MCF 10A (cell line): ENCODE data around the gene LRBA. TPM values are rescaled to one million over a fixed set of nuclear protein-coding genes. Genes with fewer than 3 reads are reported as not detected.

ENCODE experiments used
- BruUV-seq: library from RNA; stranded (reverse); fragments of 400-500 nt; replicated peaks from 2 replicates; lab custom pipeline; 2021; lab: Mats Ljungman, UMichigan
- CTCF ChIA-PET: fragments of 300-600 bp; sonication (Branson Sonifier 250); formaldehyde crosslinking; extraction: SDS; loops from one replicate; lab custom pipeline; 2021; ENCODE audit warnings: antibody characterized with exemption, inconsistent platforms; lab: Yijun Ruan, JAX
- POLR2A ChIA-PET: fragments of 300-600, 350-650 bp; sonication (Branson Sonifier 250); formaldehyde crosslinking; extraction: SDS; loops from one replicate; lab custom pipeline; 2020; ENCODE audit warnings: antibody characterized with exemption, inconsistent platforms; lab: Yijun Ruan, JAX
- DNase-seq: peaks from one replicate; pipeline ENCODE4 v3.0.0-alpha.2; 2018; ENCODE audit not compliant: unreplicated experiment
- H3K27ac Mint-ChIP-seq: one replicate; pipeline ENCODE4 v1.8.0; 2022; ENCODE audit warnings: mild to moderate bottlenecking, low read depth, mixed read lengths; ENCODE audit not compliant: unreplicated experiment
- H3K27me3 Mint-ChIP-seq: one replicate; pipeline ENCODE4 v1.8.0; 2022; ENCODE audit warnings: mixed read lengths; ENCODE audit not compliant: insufficient read depth, unreplicated experiment
- H3K36me3 Mint-ChIP-seq: one replicate; pipeline ENCODE4 v1.8.0; 2022; ENCODE audit warnings: mild to moderate bottlenecking, moderate library complexity, mixed read lengths; ENCODE audit not compliant: insufficient read depth, unreplicated experiment
- H3K4me1 Mint-ChIP-seq: one replicate; pipeline ENCODE4 v1.8.0; 2022; ENCODE audit warnings: mixed read lengths; ENCODE audit not compliant: insufficient read depth, unreplicated experiment
- H3K4me3 Mint-ChIP-seq: one replicate; pipeline ENCODE4 v1.8.0; 2022; ENCODE audit warnings: mild to moderate bottlenecking, moderate library complexity, mixed read lengths; ENCODE audit not compliant: unreplicated experiment
- H3K9me3 Mint-ChIP-seq: one replicate; pipeline ENCODE4 v1.8.0; 2022; ENCODE audit warnings: mixed read lengths; ENCODE audit not compliant: unreplicated experiment
- CTCF ChIP-seq: fragments of 200-600 bp; IDR thresholded peaks from one replicate; pipeline ENCODE4 v1.8.0; 2022; ENCODE audit warnings: antibody characterized with exemption, mild to moderate bottlenecking; ENCODE audit not compliant: unreplicated experiment
- intact Hi-C: fragments of 100-400 bp; cut with micrococcal nuclease; formaldehyde crosslinking; loops from 2 replicates; pipeline ENCODE4 v1.14.1; 2022
- total RNA-seq: library from RNA; stranded (reverse); gene quantifications from 2 replicates; pipeline ENCODE4 v1.2.3, GENCODE V29; 2022

LRBA gene
- total RNA-seq, 1 experiment from 2014 or later: 64.5 TPM

GRCh38 chr4:150401083-150401687, 613.9 kb downstream of the LRBA start:
- Mint-ChIP-seq H3K36me3 (peaks cover 9% of the 10 kb centered on the region), H3K27me3 (no peaks in the 10 kb centered on the region), H3K27ac (no peak overlapping the region), H3K4me1 (no peaks in the 10 kb centered on the region), H3K4me3 (no peak overlapping the region), H3K9me3 (no peaks in the 10 kb centered on the region)
- no peak for TF ChIP-seq CTCF
- DNase-seq: no peak
- no TSS peak for BruUV-seq
- intact Hi-C loops: no loop called here
- ChIA-PET CTCF (no interaction called here), POLR2A (no interaction called here)

- H3K27me3 Mint-ChIP-seq: no peaks in the 10 kb centered on the region
- TF ChIP-seq CTCF: no peak
- no peak overlapping the region for H3K4me3 Mint-ChIP-seq
- ChIA-PET POLR2A (interaction anchor here (0.7 to 0.9 kb wide), 3 partner anchors 9 to 68 kb away, joined by 3 to 4 read pairs (median 3); no protein-coding TSS in a partner anchor), CTCF (interaction anchor here (0.6 to 1.0 kb wide), 5 partner anchors 10 to 1263 kb away, joined by 3 read pairs; no protein-coding TSS in a partner anchor)
- intact Hi-C loops: no loop called here
- H3K4me1 Mint-ChIP-seq: no peaks in the 10 kb centered on the region
- peaks cover 15% of the 10 kb centered on the region for H3K36me3 Mint-ChIP-seq
- no peak for DNase-seq
- H3K27ac Mint-ChIP-seq: no peak overlapping the region
- no peaks in the 10 kb centered on the region for H3K9me3 Mint-ChIP-seq
- no TSS peak for BruUV-seq
Observed at GRCh38 chr4:150395872-150396271, 619.2 kb downstream of the LRBA start.

GRCh38 chr4:150394046-150394445, 621.0 kb downstream of the LRBA start:
- no peak for DNase-seq
- POLR2A ChIA-PET: no interaction called here
- BruUV-seq: no TSS peak
- TF ChIP-seq CTCF: no peak
- CTCF ChIA-PET: no interaction called here
- Mint-ChIP-seq H3K4me3 (no peak overlapping the region), H3K36me3 (peaks cover 6% of the 10 kb centered on the region), H3K4me1 (no peaks in the 10 kb centered on the region), H3K9me3 (no peaks in the 10 kb centered on the region), H3K27ac (no peak overlapping the region), H3K27me3 (no peaks in the 10 kb centered on the region)
- intact Hi-C loops: no loop called here

- ChIA-PET CTCF (interaction anchor here (0.7 kb wide), 1 partner anchor 11 kb away, joined by 5 read pairs; no protein-coding TSS in a partner anchor), POLR2A (interaction anchor here (0.6 kb wide), 1 partner anchor 351 kb away, joined by 3 read pairs; no protein-coding TSS in a partner anchor)
Observed at GRCh38 chr4:150391052-150391451, 624.0 kb downstream of the LRBA start.

More at GRCh38 chr4:150391052-150391451, 624.0 kb downstream of the LRBA start:
- H3K27ac Mint-ChIP-seq: no peak overlapping the region
- no peaks in the 10 kb centered on the region for H3K27me3 Mint-ChIP-seq
- no peak overlapping the region for H3K4me3 Mint-ChIP-seq
- peaks cover 5% of the 10 kb centered on the region for H3K4me1 Mint-ChIP-seq
- H3K9me3 Mint-ChIP-seq: no peaks in the 10 kb centered on the region
- DNase-seq: no peak
- peaks cover 6% of the 10 kb centered on the region for H3K36me3 Mint-ChIP-seq
- intact Hi-C loops: no loop called here
- BruUV-seq: no TSS peak
- TF ChIP-seq CTCF: no peak
